Stimulated activated naive CD8-positive, alpha-beta T cell treated with anti-CD3 and anti-CD28 coated beads, Interleukin-15, Interleukin-2, amounts not matched to agents 100 ng/mL and 50 ng/mL, for 24 hours (primary cell): ENCODE measurements around the gene CYTL1.

ENCODE experiments used
- H3K27ac Mint-ChIP-seq: one replicate; pipeline ENCODE4 v1.8.0; 2021; ENCODE audit warnings: mild to moderate bottlenecking, mixed read lengths
- H3K27me3 Mint-ChIP-seq: one replicate; pipeline ENCODE4 v1.8.0; 2021; ENCODE audit warnings: mixed read lengths
- H3K36me3 Mint-ChIP-seq: one replicate; pipeline ENCODE4 v1.8.0; 2021; ENCODE audit warnings: low read depth, mixed read lengths
- H3K4me1 Mint-ChIP-seq: one replicate; pipeline ENCODE4 v1.8.0; 2021; ENCODE audit warnings: low read depth, mixed read lengths
- H3K4me3 Mint-ChIP-seq: one replicate; pipeline ENCODE4 v1.8.0; 2021; ENCODE audit warnings: mild to moderate bottlenecking, mixed read lengths
- H3K9me3 Mint-ChIP-seq: one replicate; pipeline ENCODE4 v1.8.0; 2021; ENCODE audit warnings: mixed read lengths

Gene CYTL1

GRCh38 chr4:4980621-4981230 is 38.5 kb downstream of the CYTL1 start:
- H3K27me3 Mint-ChIP-seq, result no peaks in the 10 kb centered on the region
- no peaks in the 10 kb centered on the region for H3K36me3 Mint-ChIP-seq
- H3K4me1 Mint-ChIP-seq, result no peaks in the 10 kb centered on the region
- no peak overlapping the region for H3K4me3 Mint-ChIP-seq
- no peak overlapping the region for H3K27ac Mint-ChIP-seq
- peaks cover 6% of the 10 kb centered on the region for H3K9me3 Mint-ChIP-seq

GRCh38 chr4:4979971-4980370 is 39.3 kb downstream of the CYTL1 start:
- H3K4me3 Mint-ChIP-seq, result no peak overlapping the region
- H3K27me3 Mint-ChIP-seq, result no peaks in the 10 kb centered on the region
- no peaks in the 10 kb centered on the region for H3K36me3 Mint-ChIP-seq
- no peaks in the 10 kb centered on the region for H3K4me1 Mint-ChIP-seq
- peaks cover 9% of the 10 kb centered on the region for H3K9me3 Mint-ChIP-seq
- no peak overlapping the region for H3K27ac Mint-ChIP-seq

- Mint-ChIP-seq H3K9me3 (peaks cover 9% of the 10 kb centered on the region), H3K27ac (no peak overlapping the region), H3K27me3 (peaks cover 7% of the 10 kb centered on the region), H3K4me3 (no peak overlapping the region), H3K4me1 (no peaks in the 10 kb centered on the region), H3K36me3 (no peaks in the 10 kb centered on the region)
Measured at GRCh38 chr4:4974727-4975126, 44.5 kb downstream of the CYTL1 start.

GRCh38 chr4:4971796-4972195 is 47.5 kb downstream of the CYTL1 start:
- Mint-ChIP-seq H3K4me1 (no peaks in the 10 kb centered on the region), H3K36me3 (no peaks in the 10 kb centered on the region), H3K27ac (no peak overlapping the region), H3K4me3 (no peak overlapping the region), H3K27me3 (peaks cover 7% of the 10 kb centered on the region), H3K9me3 (peaks cover 5% of the 10 kb centered on the region)

GRCh38 chr4:4969298-4969697 is 50.0 kb downstream of the CYTL1 start:
- Mint-ChIP-seq H3K4me3 (no peak overlapping the region), H3K4me1 (no peaks in the 10 kb centered on the region), H3K36me3 (no peaks in the 10 kb centered on the region), H3K27me3 (peaks cover 10% of the 10 kb centered on the region), H3K27ac (no peak overlapping the region), H3K9me3 (peaks cover 5% of the 10 kb centered on the region)

GRCh38 chr4:4968161-4968725 is 51.0 kb downstream of the CYTL1 start:
- peaks cover 3% of the 10 kb centered on the region for H3K27me3 Mint-ChIP-seq
- no peak overlapping the region for H3K4me3 Mint-ChIP-seq
- H3K4me1 Mint-ChIP-seq, result no peaks in the 10 kb centered on the region
- H3K27ac Mint-ChIP-seq, result no peak overlapping the region
- H3K36me3 Mint-ChIP-seq, result peaks cover under 1% of the 10 kb centered on the region
- H3K9me3 Mint-ChIP-seq, result peaks cover 15% of the 10 kb centered on the region
